Fibroblast of upper back skin (primary cell): ENCODE results near the gene SEMA3C.

ENCODE experiments used
- DNase-seq: peaks from one replicate; pipeline ENCODE4 v3.0.0-alpha.2; 2013

SEMA3C gene

DNA sequence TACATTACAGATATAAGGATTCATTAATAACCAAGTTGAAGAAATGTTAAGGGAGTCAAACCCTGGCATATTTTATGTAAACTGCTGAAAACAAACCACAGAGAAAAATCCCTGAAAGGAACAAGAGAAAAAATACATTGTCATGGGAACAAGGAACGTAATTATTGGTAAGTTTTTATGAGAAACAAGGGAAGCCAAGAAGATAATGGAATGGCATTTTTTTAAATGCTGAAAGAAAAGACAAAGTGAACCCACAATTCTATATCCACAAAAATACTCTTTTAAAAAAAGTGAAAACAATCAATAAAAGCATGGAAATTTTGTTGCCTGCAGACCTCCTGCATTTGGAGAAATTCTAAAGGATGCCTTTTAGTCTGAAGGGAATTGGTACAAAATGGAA lies 144.0 kb downstream of the SEMA3C start:
- DNase-seq, result no peak

DNA sequence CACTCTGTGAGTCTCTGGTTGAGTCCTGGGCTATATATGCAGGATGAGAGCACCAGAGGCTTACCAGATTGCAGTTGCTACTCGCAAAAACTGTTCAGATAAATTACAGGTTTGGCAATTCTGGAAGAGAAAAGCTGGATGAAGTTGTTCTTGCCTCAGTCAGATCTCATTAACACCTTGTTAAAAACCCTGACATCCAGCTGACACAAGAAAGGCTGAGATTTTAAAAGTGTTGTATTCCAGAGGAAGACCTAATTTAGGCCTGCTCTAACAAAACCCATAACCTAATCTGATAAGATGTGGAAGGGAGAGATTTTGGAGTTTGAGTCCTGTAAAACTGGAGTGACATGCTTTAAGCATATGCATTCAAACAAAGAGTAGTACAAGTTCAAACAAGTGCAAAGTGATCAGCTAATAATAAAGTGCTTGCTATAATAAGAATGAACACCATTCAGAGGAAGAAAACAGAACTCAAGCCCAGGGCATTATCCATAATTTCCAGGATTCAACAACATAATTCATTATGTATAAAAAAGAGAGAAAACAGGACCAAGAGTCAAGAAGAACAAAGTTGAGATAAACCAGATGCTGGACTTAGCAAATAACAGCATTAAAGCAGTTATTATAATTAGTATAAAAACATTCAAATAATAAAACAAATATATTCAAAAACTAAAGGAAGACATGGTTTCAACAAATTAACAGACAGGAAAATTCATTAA lies 144.9 kb downstream of the SEMA3C start:
- no peak for DNase-seq

DNA sequence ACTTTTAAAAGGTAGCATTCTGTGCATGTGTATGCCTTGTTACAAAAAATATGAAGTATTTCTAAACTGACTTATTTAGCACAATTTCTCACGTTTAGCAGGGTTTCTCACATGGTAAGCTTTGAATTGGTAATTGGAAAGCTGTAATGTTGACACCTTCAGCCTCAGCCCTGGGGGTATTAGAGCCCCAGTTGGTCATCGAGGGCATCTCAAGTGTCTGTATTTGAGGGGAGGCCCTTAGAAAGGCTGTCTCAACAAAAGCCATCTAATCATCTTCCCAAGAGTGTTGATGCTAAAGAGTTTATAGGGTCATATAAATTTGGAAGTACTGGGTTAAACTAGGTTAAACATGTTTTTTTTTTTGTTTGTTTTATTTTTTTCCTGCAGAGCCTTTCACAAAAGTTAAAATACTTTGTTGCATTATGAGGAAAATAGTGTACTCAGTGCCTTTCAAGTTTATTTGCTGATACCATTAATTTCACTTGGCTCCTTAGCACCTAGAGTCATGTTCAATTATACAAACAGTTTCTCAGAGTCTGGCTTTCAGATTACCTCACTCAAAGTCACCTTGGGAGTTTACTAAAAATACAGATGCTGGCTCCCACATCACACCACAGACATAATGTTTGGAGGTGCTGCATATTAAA lies 146.4 kb downstream of the SEMA3C start:
- no peak for DNase-seq

DNA sequence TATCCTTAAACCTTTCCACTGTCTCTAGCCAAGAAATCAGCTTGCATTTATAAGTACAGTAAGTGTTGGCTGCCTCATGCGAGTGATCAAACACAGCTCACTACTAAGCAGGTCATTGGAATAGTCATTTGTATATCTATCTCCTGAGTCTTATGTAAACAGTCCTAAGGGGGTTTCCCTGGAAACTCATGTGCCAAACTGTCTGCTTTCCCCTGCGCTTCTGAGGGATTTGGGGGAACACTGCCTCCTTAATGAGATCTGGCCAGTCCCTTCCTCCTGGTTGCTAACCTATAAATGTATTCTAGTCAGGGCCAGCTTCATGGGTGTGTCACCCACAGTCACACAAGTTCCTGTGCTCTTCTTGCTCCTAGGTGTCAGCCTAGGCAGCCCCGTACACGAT lies 147.3 kb downstream of the SEMA3C start:
- no peak for DNase-seq

DNA sequence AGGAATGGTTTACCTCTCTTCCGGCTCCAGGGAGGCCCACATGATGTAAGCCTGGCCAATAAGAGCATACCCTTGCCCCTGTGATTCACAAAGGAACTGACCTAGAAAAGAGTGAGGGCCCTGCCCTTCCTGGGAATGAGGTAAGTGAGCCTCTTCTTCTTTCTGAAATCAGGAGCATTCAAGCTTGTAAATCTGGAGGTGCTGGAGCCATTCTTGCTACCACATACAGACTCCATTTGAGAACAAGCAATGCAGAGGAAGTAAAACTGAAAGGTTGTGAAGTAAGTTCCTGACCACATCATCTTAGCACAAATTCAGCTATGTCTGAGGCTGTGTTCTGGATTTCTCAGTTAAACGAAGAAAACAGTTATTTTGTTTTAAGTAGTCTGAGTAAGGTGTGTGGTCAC lies 148.2 kb downstream of the SEMA3C start:
- DNase-seq, result no peak

DNA sequence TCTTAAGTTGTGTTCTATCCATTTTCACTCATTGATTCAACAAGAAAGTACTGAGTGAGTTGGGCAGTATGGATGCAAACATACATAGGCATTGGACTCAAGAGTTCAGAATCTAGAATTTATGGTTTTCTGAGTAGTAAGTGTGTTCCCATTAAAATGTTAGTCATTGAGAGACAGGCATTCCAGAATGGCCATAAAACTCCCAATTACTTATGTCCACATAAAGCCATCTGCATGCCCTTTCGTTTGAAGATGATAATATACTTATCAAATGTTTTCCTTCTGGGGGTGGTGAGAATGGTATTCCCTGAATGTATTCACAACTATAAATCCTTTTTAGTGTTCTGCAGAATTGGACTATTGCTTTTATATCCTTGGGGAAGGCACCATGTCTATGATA lies 148.8 kb downstream of the SEMA3C start:
- no peak for DNase-seq

DNA sequence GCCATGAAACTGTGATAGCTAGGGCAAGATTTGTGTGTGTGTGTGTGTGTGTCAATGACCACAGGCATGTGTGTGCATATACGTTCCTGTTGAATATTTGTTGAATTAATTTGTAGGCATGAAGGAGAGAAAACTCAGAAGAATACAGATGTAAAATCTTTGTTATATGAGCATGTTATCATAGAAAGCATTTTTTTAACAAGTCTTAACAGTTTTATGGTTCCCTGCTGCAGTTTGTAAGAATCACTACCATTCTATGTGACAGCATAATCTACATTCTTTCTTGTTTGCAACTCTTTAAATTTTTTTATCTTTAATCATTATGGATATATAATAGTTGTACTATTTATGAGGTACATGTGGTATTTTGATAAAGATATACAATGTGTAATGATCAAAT lies 150.1 kb downstream of the SEMA3C start:
- peak; percentile 21 for DNase-seq

DNA sequence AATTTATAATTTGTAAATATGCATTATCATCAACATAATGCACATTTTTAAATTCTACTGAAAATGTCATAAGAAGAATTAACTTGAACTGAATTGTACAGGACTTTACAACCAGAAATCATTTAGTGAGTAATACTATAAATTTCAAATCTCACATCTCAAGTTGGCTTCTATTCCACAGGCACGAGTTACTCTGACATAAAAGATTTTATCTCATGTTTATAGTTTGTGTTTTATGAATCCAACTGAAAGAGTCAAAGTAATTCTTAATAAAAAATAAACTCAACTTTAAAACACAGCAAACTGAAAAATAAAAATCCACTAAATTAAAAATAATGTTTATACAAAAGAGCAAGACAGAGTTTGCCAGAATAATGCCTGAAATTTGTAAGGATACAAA lies 151.2 kb downstream of the SEMA3C start:
- no peak for DNase-seq

DNA sequence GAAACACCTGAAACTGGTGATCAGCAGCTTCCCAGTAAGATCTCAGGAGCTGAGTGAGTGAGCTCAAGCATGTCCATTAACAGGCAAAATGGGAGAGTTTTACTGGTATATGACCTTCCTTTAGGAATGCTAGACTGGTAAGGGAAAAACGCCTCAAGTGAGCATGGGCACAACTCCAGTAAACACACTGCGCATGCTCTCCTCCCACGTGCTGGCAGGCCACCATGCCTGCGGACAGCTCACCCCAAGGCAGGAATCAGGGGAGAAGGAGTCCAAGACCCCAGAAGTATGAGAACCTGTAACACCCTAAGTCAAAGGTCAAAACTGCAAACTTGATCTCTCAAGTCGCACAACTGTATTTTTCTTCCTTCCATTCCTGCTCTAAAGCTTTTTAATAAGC lies 152.1 kb downstream of the SEMA3C start:
- no peak for DNase-seq

DNA sequence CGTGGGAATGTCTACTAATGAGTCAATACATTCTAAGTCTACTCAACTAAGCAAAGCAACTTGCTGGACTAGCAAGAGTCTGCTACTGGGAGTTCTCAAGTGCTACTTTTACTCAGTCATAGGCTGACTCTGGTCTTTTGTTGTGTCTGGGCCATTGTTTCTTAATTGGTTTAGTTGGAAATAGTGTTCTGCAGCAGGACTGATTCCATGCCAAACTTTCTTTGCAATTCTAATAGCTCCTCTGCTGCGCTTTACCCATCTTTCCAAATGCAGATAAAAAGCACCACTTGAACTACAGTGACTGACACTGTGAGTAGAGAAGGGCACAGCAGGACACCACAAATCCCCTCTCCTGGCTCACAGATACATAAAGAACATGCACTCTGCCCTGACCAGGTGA lies 154.7 kb downstream of the SEMA3C start:
- DNase-seq, result no peak

DNA sequence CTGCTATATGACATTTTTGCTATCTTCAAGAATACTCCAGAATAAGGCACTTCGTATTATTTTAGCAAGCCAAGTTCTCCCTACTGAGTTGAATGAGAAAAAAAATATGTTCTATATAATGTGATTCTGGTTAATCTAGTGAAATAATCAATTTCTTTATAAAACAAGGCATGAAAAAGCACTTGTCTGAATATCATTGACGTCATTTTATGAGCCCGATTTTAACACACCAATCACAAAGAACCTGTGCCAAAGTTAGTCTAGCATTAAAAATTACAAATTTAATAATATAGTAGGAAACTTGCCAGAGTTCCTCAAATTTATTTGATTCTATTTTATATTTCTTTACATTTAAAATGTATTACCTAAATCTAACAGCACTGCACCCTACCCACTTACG lies 155.1 kb downstream of the SEMA3C start:
- DNase-seq, result no peak

DNA sequence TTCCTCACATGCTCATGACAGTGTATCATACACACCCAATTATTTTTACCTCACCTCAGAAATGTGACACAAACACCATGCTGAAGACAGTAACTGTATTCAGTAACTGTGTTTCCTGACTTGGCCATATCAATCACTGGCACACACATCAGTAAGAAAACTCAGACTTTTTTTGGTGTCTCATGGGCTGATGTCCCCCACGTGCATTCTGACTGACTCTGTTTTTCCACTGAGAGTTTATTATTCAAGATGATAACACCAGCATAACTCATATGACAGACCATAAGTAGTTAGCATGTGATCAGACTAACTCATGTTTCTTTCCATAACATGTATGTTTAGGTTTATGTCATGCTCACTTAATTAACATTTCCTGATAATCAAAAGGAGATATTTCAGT lies 155.6 kb downstream of the SEMA3C start:
- DNase-seq, result no peak

DNA sequence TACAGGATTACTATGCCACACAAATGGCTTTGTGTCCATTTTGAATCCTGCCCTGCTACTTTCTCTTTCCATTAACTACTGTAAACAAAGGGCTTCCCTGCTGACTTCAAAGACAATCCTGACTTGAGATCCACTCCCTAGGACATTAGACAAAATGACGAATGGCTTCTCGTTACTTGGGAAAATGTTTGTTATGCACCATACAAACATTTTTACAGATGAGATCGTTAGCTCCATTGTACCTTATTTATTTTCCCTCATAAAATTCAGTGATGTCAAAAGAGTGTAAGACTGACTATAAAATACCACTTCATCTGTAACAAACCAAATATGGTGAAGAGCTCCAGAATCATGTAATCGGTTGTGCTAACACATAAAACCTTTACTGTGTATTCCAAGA lies 158.6 kb downstream of the SEMA3C start:
- no peak for DNase-seq

DNA sequence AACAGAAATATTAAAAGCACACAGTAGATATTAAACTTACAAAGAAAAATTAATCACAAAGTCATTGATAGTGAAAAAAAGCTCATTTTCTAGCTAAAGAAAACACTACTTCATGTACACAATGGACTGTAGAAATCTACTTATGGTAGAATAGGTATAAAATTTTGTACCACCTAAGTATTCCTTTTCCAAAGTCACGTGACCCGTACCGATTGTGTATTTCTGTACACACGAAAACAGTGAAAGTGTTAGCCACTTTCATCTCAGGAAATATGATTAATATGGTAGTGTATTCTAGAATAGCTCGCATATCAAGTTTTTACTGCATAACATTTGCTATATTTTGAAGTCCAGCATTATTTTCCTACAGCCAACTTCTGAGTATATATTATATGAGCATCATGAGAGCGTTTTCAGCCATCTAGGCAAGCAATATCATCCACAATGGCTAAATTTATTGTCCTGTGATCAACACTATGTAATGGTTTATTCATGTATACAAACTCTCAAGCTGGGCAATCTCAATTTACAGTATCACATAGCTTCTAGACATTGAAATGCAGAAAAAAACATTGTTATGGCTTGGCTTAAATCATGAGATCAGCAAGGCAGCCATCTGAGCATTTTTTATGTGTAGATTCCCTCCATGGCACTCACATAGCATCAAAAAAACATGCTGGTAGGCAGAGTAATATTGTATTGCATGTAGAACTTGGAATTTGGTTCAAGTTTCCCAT lies 165.7 kb downstream of the SEMA3C start:
- no peak for DNase-seq

DNA sequence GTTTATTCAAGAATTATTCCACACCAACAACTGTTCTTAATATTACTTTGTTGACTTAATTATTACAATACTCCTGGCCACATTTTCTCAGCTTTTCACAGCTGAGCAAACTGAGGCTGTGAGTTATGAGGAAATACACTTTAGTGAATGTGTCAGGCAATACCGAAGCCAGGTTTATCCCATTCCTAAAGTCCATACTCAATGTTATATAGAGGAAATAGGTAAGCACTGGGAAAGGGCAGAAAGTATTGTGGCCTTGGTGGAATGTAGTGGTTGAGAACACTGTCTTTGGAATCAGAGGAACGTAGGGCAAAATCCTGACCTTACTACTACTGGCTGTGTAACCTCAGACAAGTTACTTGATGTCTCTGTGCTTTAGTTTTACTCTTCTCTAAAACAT lies 169.6 kb downstream of the SEMA3C start:
- peak; percentile 33 for DNase-seq

DNA sequence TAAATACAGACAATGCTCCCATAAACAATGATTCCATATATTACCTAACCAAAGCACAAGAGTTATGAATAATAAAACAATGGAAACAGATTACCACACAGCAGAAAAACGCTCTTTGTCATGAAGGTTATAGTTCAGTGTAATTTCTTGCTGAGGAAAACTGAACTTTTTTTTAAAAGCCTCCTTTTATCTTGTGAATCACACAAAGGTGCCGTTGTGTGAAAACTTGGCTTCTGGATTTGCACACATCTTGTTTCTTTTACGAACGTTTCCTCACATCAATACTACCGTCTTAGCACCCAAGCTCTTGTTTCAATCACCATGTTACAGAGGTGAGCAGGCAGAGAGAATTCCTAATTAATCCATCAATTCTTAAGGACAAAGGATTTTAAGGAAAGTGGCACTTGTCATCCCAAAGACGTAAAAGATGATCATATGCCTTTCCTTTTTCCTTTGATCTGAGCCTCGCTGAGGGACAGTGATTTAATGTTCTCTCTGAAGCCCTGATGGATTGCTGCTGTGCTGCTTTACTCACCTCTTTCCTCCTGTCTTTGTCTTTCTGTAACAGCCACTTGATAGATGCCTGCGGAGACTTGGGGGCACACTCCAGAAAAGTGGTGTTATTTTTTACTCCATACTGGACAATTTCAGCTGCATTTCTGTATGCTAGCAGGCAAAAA lies 170.3 kb downstream of the SEMA3C start:
- peak; percentile 27 for DNase-seq

DNA sequence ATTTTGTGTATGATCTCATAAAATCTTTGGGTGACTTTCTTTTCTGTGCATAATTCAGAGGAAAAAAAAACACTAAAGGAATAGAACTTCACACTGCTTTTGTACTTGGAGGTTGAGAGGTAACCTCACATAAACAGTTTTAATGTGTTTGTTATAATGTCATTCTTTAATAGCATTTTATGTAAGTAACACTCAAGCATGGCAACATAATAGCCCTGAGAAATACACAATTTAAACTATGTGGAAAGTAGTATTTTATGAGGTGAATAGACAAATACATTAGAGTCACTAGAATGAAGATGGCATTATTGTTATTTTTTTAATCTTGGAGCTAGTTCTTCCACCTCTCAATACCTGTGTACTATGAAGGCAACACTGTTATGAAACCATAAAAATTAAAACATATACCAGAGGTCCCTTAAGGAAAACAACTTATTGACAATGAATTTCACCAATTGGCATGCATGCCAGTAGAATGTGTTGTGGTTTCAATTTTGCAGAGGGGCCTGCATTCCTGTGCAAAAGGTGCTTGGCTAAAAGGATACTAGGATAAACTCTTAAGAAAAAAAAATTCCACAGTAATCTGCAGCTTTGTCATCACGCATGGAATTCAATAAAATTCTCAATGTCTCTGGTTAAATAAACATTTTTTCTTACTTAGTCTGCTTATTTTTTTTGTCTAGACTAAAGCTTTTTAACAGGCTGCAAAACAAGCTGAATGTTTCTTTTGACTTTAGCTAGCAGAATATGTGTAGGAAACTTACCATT lies 177.9 kb downstream of the SEMA3C start:
- peak; percentile 85 for DNase-seq

DNA sequence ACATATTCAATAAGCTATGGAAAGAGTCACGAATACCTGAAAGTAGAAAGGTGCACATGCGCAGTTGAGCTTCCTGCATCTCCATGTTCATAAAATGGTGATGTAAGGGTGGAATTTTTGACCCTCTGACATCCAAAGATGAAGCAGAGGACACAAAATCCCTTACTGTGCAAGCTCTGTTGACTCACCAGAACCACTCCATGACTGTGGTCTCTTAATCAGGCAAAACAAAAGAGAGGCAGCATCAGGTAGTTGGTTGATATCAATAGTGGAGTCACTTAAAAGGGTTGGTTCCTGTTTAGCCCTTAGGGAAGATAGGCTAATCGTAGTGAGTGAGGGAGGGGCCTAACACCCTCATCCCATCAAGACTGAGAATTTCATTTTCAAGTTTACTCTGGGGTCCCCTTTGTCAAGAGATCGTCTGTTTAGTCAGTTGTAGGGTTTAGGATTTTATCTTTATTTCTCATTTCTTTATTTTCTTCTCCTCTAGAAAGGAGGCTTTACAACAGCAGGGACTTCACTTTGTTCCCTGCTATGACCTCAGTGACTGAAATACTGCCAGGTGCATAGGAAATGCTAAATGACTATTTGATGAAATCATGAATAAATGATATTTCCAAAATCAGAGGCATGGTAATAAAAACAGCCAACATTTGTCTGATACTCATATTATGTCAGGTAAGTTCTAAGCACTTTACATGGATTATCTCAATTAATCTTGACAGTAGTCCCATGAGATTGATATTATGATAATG lies 182.3 kb downstream of the SEMA3C start:
- no peak for DNase-seq

DNA sequence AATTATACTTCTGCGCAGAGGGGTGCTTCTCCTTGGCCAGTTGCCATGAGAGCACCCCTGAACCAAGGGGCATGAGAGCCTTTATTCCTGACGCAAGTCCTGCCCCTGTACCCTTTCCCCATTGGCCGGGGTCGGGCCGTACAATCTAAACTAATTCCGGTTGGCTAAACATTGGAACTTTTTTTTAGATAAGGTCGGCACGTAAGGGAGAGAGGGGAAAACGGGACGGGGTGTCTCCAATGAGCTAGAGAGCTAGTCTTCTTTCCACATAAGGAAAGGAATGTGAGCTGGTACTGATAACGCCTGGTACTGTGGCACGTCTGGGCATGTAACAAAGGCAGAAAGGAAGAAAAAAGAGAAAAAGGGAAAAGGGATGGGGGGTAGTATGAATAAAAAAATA lies 183.5 kb downstream of the SEMA3C start:
- no peak for DNase-seq

DNA sequence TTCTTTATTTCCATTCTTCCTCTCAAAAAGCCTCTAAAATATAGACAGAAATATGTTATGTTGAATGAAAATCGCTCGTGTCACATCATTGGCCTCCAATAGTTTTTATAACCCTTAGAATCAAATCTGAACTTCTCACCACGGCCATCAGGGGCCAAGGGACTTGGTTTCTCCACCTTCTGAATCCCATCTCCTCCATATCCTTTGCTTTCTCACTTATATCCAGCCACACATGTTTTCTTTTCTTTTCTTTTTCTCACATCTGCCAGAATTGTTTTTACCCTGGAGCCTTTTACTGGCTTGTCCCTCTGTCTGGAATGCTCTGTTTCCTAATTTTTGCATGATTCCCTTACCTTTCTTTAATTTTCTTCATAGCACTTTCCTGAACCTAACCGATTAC lies 184.8 kb downstream of the SEMA3C start:
- no peak for DNase-seq

DNA sequence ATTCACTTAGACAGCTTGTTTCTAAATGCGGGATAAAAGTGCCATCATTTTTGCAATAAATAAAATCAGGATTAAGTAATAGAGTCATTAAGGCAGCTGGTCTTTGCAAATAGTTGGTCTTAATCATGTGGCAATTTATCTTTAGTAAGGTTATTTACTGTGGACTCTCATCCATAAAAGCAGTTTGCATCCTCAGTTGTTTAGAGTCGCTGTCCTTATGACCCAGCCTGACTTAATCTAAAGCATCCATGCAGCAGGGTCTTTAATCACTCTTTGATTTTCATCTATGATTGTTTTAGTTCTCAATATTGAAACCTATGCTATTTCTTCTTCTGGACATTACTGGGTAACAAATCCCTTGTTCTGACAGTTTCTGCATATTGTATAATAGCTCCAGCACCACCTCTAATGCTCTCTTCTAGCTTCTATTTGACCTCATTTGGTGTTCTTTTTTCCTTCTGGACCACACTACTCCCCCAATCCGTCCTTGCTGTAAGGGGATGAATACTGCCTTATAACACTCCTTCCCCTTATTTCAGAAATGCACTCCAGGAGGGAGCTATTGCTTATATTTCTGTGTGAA lies 185.4 kb downstream of the SEMA3C start:
- DNase-seq, result no peak

DNA sequence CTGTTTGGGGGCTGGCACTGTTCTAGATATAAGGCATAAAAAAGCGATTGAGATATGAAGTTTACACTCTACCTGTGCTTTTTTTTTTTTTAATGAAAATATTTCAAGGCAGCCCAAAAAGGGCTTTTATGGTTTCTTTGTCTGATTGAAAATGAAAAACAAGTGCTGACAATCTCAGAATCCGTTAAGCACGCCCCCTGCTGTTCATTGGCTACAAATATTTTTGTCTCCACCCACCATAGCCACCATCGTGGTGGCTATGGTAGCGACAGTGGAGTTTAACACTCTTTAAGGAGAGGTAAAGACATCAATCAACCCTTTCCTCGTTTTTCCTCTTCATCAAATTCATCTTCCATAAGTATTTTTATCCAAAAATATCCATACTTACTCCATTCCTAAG lies 186.2 kb downstream of the SEMA3C start:
- DNase-seq, result no peak
